ES-I3 (cell line): ENCODE measurements around the gene ARCN1.

Experiments used
- H3K36me3 ChIP-seq: 2 replicates; pipeline ENCODE4 v1.6.1; 2013; ENCODE audit warnings: mild to moderate bottlenecking, low read length, control low read depth, moderate library complexity; ENCODE audit not compliant: insufficient read depth
- H3K4me1 ChIP-seq: 2 replicates; pipeline ENCODE4 v1.6.1; 2013; ENCODE audit warnings: mild to moderate bottlenecking, control low read depth, low read length; ENCODE audit not compliant: insufficient read depth
- H3K9ac ChIP-seq: 2 replicates; pipeline ENCODE4 v1.6.1; 2013; ENCODE audit warnings: low read depth, mild to moderate bottlenecking, low read length, moderate library complexity
- H3K9me3 ChIP-seq: 2 replicates; pipeline ENCODE4 v1.6.1; 2013; ENCODE audit warnings: mild to moderate bottlenecking, low read length, moderate library complexity; ENCODE audit not compliant: control insufficient read depth, insufficient read depth

ARCN1 gene

DNA sequence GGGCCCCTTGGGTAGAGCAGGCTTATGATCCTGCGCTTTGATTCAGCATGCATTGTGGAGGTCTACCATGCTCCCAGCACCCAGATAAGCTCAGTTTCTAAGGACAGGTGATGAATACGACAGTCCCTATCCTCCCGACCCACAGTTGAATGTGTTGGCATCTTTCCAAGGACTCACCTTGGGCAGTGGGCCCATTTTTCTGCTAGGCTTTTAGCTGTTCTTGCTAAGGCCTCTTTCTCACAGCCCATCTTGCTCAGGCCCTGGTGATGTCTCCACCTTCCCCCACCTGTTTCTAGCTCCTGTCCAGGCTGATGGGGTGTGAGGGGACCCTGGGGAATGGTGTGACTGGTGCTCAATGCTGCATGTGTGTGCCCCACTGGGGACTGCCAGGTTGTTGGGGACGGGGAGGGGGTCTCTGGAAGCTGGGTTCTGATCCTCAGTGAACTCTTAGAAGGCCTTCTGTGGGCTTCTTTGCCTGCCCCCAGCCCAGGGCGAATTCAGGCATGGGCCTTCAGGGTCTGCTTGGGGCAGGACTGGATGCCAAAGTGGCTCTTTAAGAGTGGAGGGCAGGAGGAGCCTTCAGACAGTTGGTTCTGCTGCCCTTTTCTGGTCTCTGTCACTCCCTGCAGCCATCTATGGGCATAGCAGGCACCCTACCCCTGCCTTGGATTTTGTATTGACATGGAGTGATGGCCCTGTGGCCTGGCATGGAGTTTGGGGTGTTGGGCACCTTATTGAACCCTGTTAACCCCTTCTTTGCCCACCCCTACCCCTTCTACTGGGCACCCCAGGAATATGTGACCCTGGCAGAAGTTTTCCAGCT lies 68.3 kb downstream of the ARCN1 start:
- Histone ChIP-seq H3K36me3 (no peaks in the 10 kb centered on the region; the same call in 1 of the 2 replicates), H3K4me1 (peaks cover 8% of the 10 kb centered on the region; the same call in 1 of the 2 replicates), H3K9ac (no peak overlapping the region), H3K9me3 (no peaks in the 10 kb centered on the region)

DNA sequence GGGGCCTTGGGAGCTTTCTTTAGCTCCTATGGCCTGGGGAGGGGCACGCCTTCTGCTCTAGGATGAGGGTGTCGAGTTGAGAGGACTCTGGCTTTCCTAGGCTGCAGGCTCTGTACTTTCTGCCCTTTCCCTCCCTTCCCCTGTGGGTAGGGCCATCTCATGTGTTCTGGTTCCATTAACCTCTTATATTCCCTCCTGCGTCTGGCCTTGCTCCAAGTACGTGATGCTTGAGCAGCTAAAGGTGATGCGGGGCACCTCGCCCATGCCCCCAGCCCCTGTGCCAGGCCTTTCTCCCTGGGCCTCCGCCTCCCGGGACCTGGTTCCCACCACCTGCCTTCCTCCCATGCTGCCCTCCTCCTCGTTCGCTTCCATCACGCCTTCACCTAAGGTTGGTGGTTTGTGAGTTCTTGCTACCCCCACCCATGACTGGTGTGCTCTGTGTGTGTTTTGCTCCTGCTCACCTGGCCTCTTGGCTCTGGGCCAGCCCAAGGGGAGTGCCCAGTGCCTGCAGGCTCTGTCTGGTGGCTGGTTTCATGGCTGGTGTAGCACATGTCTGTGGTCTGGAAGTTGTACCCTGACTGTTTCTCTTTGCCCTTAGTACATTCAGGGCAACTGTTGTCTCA lies 69.3 kb downstream of the ARCN1 start:
- H3K4me1 ChIP-seq: no peaks in the 10 kb centered on the region
- no peak overlapping the region for H3K9ac ChIP-seq
- no peaks in the 10 kb centered on the region; the same call in 1 of the 2 replicates for H3K36me3 ChIP-seq
- H3K9me3 ChIP-seq: no peaks in the 10 kb centered on the region

DNA sequence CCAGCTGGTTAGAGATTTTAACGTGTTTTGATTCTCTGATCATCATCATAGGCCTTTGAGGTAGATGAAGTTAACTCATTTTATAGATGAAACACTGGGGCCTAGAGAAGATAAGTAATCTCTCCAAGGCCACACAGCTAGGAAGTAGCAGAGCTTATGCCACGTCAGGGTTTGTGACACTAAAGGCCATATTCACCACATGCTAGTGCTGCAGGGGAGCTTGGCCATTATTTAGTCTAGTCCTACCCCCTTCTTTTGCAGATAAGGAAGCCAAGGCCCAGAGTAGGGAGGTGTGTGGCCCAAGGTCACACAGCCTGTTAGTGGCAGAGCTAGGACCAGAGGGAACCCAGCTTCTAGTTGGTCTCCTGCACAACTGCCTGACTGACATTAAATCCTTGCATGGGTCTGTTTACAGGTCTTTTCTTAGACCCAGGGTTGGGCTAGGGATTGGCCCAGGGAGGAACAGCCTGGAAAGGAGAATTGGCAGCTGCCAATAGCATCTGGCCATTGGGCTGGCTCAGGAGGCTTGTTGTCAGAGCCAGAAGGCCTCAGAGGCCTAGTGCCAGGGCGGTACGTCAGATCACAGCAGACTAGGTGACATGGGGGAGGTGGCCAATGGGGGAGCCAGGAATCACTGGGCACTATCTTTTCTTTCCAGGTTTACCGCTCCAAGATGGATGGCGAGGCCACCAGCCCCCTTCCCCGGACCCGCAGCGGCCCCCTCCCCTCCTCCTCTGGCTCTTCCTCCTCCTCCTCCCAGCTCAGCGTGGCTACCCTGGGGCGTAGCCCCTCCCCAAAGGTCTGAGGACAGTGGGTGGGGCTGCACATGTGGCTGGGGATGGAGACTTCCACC lies 71.2 kb downstream of the ARCN1 start:
- Histone ChIP-seq H3K36me3 (peaks cover 4% of the 10 kb centered on the region), H3K4me1 (no peaks in the 10 kb centered on the region), H3K9me3 (no peaks in the 10 kb centered on the region), H3K9ac (no peak overlapping the region)

DNA sequence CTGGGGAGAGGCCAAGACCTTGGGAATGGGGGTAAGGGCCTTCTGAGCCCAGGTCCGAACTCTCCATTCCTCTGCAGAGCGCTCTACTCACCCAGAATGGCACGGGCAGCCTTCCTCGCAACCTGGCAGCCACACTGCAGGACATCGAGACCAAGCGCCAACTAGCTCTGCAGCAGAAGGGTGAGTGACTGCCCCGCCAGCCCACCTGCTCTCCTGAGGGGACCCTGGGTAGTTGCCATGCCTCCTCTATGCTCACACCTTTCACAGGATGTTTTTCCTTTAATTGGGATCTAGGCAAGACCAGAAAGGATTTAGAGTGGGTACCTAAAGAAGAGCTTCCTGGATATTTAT lies 71.8 kb downstream of the ARCN1 start:
- H3K9ac ChIP-seq: no peak overlapping the region
- H3K9me3 ChIP-seq: no peaks in the 10 kb centered on the region
- no peaks in the 10 kb centered on the region for H3K4me1 ChIP-seq
- H3K36me3 ChIP-seq: peaks cover 4% of the 10 kb centered on the region

DNA sequence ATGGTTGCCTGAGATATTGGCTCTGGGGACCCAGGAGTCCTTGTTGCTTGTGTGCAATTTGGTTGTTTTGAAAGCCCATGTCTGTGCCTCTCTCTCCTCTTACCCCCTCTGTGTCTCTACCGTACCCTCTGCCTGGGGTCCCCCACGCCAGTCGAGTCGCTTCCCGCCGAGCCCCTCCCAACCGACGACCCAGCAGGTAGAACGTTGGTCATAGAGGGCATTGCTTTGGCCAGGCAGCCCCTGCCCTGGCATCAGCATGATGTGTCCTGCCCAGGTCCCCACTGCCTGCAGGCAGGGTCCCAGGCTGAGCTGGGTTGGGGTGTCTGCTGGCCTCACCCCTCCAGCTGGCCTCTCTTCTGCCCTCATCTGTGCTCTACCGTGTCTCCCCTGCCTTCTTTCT lies 72.3 kb downstream of the ARCN1 start:
- Histone ChIP-seq H3K4me1 (no peaks in the 10 kb centered on the region), H3K36me3 (peaks cover 4% of the 10 kb centered on the region; the same call in 1 of the 2 replicates), H3K9ac (no peak overlapping the region), H3K9me3 (no peaks in the 10 kb centered on the region)

DNA sequence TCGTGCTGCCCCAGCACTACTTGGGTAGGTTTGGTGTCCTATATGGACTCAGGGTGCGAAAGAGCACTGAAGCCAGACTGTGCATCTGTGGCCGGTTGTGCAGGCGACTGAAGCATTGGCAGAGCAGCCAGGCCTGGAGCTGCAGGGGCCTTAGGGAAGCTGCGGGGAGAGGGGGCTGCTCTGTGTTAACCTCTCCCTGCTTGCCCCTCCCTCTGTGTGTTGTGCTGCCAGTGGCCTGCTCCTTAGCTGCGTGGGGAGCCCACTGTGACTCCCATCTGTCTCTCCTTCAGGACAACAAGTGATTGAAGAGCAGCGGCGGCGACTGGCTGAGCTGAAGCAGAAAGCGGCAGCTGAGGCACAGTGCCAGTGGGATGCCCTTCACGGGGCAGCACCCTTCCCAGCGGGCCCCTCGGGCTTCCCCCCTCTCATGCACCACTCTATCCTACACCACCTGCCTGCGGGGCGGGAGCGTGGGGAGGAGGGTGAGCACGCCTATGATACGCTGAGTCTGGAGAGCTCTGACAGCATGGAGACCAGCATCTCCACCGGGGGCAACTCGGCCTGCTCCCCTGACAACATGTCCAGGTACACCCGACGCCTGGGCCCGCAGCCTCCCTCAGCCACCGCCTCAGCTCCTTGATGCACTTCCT lies 73.0 kb downstream of the ARCN1 start:
- Histone ChIP-seq H3K36me3 (peaks cover 4% of the 10 kb centered on the region; the same call in 1 of the 2 replicates), H3K4me1 (no peaks in the 10 kb centered on the region), H3K9me3 (no peaks in the 10 kb centered on the region), H3K9ac (no peak overlapping the region)

DNA sequence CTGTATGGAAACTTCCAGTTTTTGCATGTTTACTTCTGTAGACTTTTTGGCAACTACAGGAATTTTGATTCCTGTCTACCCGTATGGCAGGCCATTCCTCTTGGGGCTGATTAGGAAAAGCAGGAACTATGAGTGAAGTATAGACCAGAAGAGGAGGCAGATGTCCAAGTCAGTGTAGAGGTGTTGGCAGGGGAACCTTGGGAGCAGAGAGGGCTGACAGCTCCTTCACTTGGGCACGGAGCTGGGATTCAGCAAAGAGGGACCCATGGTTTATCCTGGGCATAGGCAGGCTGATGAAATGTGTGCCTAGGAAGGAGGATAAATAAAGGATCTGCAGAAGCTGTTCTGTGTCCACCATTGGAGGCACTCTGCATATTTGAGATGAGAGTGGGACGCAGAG lies 74.2 kb downstream of the ARCN1 start:
- no peaks in the 10 kb centered on the region for H3K9me3 ChIP-seq
- H3K9ac ChIP-seq: no peak overlapping the region
- H3K36me3 ChIP-seq: peaks cover 4% of the 10 kb centered on the region; the same call in 1 of the 2 replicates
- H3K4me1 ChIP-seq: no peaks in the 10 kb centered on the region

DNA sequence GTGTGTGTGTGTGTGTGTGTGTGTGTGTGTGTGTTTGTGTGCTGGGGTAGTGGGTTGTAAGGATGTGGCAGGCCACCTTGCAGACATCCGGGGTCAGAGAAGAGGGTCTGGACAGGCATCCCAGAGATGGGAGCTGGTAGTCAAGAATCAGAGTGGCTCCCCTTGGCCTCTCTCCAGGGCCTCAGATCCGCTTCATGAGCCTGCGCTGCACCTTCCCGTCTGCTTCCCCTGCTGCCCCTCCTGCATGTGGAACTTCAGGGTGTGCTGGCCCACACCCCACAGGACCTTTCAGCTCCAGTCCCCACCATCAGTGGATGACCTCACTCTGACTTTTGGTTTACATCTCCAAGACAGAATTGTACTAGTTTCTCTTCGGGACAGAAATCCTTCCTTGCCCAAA lies 76.1 kb downstream of the ARCN1 start:
- H3K4me1 ChIP-seq: no peaks in the 10 kb centered on the region
- H3K9me3 ChIP-seq: no peaks in the 10 kb centered on the region
- peaks cover 4% of the 10 kb centered on the region; the same call in 1 of the 2 replicates for H3K36me3 ChIP-seq
- H3K9ac ChIP-seq: no peak overlapping the region

DNA sequence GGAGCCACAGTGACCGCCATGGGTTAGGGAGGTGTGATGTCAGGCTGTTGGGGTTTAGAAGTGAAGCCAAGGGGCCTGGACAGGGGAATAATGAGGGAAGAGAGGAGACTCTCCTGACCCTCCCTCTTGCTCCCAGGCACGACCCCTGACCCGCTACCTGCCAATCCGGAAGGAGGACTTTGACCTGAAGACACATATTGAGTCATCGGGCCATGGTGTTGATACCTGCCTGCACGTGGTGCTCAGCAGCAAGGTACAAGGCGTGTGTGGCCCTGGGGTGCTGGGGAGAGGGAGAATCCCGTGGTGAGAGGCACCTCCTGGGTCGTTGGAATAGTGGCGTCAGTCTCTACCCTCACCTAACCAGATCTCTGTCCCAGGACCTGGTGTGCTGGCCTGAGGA lies 77.7 kb downstream of the ARCN1 start:
- H3K36me3 ChIP-seq: peaks cover 4% of the 10 kb centered on the region; the same call in 1 of the 2 replicates
- H3K9ac ChIP-seq: no peak overlapping the region
- no peaks in the 10 kb centered on the region for H3K4me1 ChIP-seq
- H3K9me3 ChIP-seq: no peaks in the 10 kb centered on the region

DNA sequence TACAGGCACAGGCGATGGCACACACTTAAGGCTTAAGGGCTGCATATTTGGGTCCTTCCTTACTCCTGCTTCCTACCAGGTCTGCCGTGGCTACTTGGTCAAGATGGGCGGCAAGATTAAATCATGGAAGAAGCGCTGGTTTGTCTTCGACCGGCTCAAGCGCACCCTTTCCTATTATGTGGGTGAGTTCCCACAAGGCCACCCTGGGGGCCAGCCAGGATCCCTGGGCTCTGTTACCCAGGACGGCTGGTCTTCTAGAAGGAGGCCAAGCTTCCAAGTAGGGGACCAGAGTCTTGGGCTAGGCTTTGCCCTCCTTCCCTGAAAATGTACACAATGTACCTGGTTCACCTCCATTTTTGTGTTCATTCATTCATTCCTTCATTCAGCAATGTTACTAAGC lies 78.2 kb downstream of the ARCN1 start:
- Histone ChIP-seq H3K4me1 (no peaks in the 10 kb centered on the region), H3K9ac (no peak overlapping the region), H3K9me3 (no peaks in the 10 kb centered on the region), H3K36me3 (peaks cover 4% of the 10 kb centered on the region; the same call in 1 of the 2 replicates)

DNA sequence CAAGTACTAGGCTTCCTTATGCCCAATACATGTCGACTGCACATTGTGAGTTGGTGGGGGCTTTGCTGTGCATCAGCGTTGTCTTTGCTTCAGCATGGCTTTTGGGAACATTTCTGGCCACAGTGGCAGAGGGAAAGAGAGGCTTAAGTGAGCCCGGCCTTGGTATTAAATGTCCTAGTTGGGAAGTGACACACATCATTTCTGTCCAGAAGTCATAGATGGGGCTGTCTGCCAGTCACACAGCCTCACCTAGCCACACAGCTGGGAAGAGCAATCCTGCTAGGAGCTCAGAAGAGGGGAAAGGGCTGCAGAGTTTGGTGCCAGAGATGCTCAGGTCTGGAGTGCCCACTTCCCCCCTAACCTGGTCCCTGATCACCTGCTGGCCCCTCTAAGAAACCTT lies 79.6 kb downstream of the ARCN1 start:
- H3K9me3 ChIP-seq: no peaks in the 10 kb centered on the region
- no peaks in the 10 kb centered on the region for H3K4me1 ChIP-seq
- peaks cover 4% of the 10 kb centered on the region; the same call in 1 of the 2 replicates for H3K36me3 ChIP-seq
- no peak overlapping the region for H3K9ac ChIP-seq
